ENCODE results near the gene RBM39. TPM values are rescaled to one million over a fixed set of nuclear protein-coding genes. Genes with fewer than 3 reads are reported as not detected.

The RBM39 gene
- total RNA-seq, 1 experiment from 2014 or later: 347 TPM

DNA sequence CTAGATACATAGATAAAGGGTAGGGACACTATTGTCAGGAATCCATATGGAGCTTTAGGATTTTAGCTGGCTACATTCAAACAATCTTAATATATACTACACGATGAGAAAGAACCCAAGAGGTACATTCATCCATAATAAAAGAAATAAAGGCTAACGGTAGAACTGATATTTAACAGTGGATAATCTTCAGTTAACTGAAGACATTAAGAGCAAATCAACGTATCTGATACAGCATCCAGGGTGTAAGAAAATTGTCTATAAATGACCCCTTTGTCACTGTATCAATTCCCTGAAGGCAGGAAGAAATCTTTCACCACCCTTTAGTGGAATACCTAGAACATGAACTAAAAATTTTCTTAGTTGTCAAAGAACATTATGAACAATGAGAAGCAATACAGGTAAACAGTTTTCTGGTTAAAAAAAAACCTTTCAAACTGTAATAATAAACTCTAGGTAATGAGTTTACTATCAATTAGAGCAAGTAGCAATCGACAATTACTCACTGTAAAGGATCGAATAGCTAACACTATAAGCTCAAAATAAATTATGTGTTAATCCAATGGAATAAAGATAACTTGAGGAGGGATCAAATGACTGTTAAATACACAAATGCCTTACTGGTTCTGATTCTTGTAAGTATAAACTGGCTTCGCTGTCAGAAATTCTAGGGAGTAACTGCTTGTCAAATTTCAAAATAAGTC lies 31.0 kb downstream of the RBM39 start:
- no peak for DNase-seq
- Histone ChIP-seq H2BK5ac (ENCODE audit: insufficient read length, low read length) (no peak overlapping the region), H3K56ac (ENCODE audit: insufficient read length, low read depth, low read length) (no peak overlapping the region), H3K23ac (ENCODE audit: insufficient read length, low read depth, low read length) (no peak overlapping the region), H2BK15ac (ENCODE audit: low read depth, low read length) (no peak overlapping the region), H4K8ac (replicated peaks; ENCODE audit: insufficient read length, low read depth, low read length) (no peak overlapping the region), H2AFZ (ENCODE audit: low read length) (no peak overlapping the region), H3K18ac (ENCODE audit: insufficient read length, low read depth, low read length) (no peak overlapping the region), H4K91ac (ENCODE audit: insufficient read length, low read depth, low read length) (no peak overlapping the region), H4K5ac (ENCODE audit: insufficient read length, low read depth, low read length) (no peak overlapping the region), H3K27ac (ENCODE audit: insufficient read length, low read depth, low read length) (no peak overlapping the region), H3K9me3 (ENCODE audit: control insufficient read depth, low read depth, low read length) (no peaks in the 10 kb centered on the region), H2BK20ac (ENCODE audit: low read depth, low read length, poor library complexity, severe bottlenecking) (no peak overlapping the region), H3T11ph (ENCODE audit: low read length) (no peak overlapping the region), H3K23me2 (ENCODE audit: insufficient read length, low read depth, low read length, poor library complexity, severe bottlenecking) (no peaks in the 10 kb centered on the region), H2BK12ac (ENCODE audit: insufficient read length, low read depth, low read length) (no peak overlapping the region), H3K4me2 (ENCODE audit: insufficient read depth, insufficient read length, low read length) (no peak overlapping the region), H3K4me1 (ENCODE audit: insufficient read depth, low read length) (no peaks in the 10 kb centered on the region), H3K9ac (ENCODE audit: extremely low read depth, insufficient read length, low read length) (no peak overlapping the region), H4K20me1 (ENCODE audit: control insufficient read depth, insufficient read depth, insufficient read length) (no peaks in the 10 kb centered on the region), H3K79me2 (ENCODE audit: insufficient read depth, low read length) (no peaks in the 10 kb centered on the region), H2AK5ac (ENCODE audit: insufficient read length, low read length) (no peak overlapping the region), H3K27me3 (ENCODE audit: insufficient read depth, low read length) (no peaks in the 10 kb centered on the region), H3K14ac (ENCODE audit: insufficient read depth, low read length) (no peak overlapping the region), H3K79me1 (ENCODE audit: insufficient read depth, low read depth, low read length, poor library complexity, severe bottlenecking) (peaks cover 2% of the 10 kb centered on the region), H3K4ac (ENCODE audit: low read depth, low read length) (no peak overlapping the region), H2BK120ac (ENCODE audit: low read depth, low read length, poor library complexity, severe bottlenecking) (no peak overlapping the region)
- no peaks in the 10 kb centered on the region for H3K27me3 Mint-ChIP-seq (ENCODE audit: low read depth)
- no CpG with 5 or more reads among the region's 6 CpGs for WGBS (ENCODE audit: extremely low coverage, insufficient read length, low lambda C conversion rate)
- peaks cover 3 to 7% of the 10 kb centered on the region in 2 experiments for H3K4me1 Mint-ChIP-seq
- no peak overlapping the region for H3K4me3 Mint-ChIP-seq
- peaks cover 50 to 90% (median 88%) of the 10 kb centered on the region in 3 experiments for H3K36me3 Mint-ChIP-seq (ENCODE audit: insufficient read depth in 1 of 3, low read depth in 3 of 3)
- TF ChIP-seq CTCF (conservative IDR thresholded peaks at IDR 0.05): no peak
- peak overlapping the region in 1 of 3 experiments; percentile 87; a peak in 2 of 7 replicates for H3K27ac Mint-ChIP-seq
- H3K9me3 Mint-ChIP-seq: no peaks in the 10 kb centered on the region

All from H9 (cell line).